HG02798 (cell line): ENCODE data around the gene TSC2.
A peak's percentile ranks its signal among the peaks of the same experiment; 100 is the strongest.
"Not testable (repeated sequence)": the region's sequence is repeated elsewhere in the genome, so short reads cannot be mapped to it uniquely, and the experiment has no call there.

Source experiments
- ATAC-seq: cut with Tn5 transposase; IDR thresholded peaks from one replicate; pipeline ENCODE4 v1.9.1; 2021; ENCODE audit warnings: mild to moderate bottlenecking; ENCODE audit not compliant: unreplicated experiment, poor library complexity

Gene TSC2

DNA sequence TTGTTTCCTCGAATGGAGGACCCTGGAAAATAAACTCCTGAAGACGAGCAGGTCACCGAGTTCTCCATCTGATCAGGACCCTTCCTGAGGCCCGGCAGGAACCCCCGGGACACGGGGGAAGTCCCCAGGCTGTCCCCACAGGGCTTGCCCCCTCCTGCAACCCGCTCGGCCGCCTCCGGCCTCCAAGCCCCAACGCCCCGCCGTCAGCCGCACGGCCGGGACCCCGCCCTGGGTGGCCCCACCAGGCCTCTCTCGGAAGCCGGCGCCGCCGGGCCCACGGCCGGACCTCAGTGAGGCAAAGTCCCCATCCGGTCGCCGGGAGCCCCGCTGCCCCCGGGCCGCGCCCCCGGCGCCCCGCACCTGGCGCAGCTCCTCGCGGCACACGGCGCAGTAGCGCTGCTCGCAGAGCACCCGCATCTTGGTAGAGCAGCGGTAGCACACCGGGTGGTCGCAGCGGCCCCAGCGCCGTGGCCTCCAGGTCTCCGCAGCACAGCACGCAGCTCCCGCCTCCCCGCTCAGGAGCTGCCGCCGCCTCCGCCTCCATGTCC, 38.5 kb upstream of the TSC2 start:
- peak; percentile 42 for ATAC-seq

GRCh38 chr16:2009791-2010510, 37.8 kb upstream of the TSC2 start, which contains the start of gene ZNF598:
Gene ZNF598 (minus strand): TSS chr16:2009821.
- peak; percentile 89 for ATAC-seq

GRCh38 chr16:2011726-2012125, 36.1 kb upstream of the TSC2 start:
- ATAC-seq, result not testable (repeated sequence)

DNA sequence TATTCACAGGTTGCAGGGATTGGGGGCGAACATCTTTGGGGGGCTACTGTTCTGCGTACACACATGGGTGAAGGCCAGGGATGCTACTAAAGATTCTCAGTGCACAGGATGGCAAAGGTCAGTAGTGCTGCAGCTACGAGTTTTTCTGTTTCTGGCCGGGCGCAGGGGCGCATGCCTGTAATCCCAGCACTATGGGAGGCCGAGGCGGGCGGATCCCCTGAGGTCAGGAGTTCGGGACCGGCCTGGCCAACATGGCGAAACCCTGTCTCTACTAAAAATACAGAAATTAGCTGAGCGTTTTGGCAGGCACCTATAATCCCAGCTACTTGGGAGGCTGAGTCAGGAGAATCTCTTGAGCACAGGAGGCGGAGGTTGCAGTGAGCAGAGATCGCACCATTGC, 34.3 kb upstream of the TSC2 start:
- ATAC-seq, result no peak

- ATAC-seq, result no peak
Observed at GRCh38 chr16:2015117-2015946, 32.5 kb upstream of the TSC2 start.

- no peak for ATAC-seq
Observed at GRCh38 chr16:2015947-2016208, 31.9 kb upstream of the TSC2 start.

GRCh38 chr16:2016407-2016922, 31.3 kb upstream of the TSC2 start:
- no peak for ATAC-seq

- ATAC-seq, result no peak
Observed at GRCh38 chr16:2019518-2019920, 28.3 kb upstream of the TSC2 start, which contains the start of gene NPW. Gene NPW (plus strand): TSS chr16:2019785.

GRCh38 chr16:2019921-2020831, 27.6 kb upstream of the TSC2 start:
- no peak for ATAC-seq

- ATAC-seq, result peak; percentile 3
Observed at GRCh38 chr16:2022723-2023091, 25.1 kb upstream of the TSC2 start.

DNA sequence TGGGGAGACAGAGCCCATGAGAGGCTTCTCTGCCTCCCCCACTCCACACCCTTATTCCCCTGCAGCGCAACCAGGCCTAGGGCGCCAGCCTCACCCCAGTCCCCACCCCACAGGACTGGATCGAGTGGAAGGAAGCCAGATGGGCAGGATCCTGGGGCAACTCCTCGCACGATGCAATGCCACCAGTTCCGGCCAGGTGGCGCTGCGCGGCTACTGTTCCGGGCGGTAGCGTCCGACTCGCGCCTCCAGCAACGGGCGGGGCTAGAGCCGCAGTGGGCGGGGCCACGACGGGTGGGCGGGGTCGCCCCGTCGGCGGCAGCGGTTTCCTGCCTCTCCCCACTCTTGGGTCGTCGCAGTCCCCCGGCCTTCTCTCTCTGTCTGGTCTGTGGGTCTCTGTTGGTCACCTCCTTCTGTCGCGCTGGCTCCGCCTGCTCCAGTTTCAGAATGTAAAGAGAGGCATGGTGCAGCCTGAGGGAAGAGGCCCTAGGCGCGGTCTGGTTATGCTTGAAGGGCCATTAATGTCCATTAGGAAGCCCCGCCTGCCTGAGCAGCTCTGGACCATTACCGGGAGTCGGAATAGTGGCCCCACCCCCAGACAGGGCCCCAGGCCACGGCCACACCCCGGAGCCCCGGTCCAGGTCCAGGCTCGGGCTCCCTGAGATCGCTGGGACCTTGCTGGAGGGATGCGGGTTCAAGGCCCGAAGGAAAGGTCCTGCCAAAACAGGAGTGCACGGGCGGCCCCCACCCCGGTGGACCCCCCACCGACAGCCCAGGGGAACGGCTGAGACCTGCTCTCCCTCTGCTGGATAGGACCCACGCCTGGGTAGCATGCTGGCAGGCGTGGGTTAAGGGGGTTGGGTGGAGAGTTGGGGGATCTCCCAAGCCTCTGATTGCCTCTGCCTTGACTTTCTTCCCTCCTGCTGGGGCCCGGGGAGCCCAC, 24.4 kb upstream of the TSC2 start:
- ATAC-seq, result peak; percentile 84

DNA sequence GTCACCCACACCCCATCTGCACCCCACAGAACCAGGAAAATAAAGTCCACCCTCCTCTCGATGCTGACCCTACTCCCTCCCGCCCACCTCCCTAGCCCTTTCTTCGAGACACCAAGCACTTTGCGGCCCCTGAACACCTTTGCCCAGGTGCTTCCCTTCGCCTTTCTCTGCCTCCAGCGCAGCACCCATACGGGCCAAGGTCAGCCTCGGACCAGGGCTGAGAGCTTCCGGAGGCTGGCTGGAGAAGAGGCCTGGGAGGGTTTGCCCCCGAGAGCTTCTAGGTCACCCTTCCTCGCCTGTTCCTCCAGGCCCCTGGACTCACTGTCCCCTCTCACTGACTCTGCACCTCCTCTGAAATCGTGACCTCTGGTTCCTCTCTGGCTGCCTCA, 23.8 kb upstream of the TSC2 start:
- no peak for ATAC-seq

GRCh38 chr16:2025251-2025650, 22.5 kb upstream of the TSC2 start:
- ATAC-seq, result no peak

DNA sequence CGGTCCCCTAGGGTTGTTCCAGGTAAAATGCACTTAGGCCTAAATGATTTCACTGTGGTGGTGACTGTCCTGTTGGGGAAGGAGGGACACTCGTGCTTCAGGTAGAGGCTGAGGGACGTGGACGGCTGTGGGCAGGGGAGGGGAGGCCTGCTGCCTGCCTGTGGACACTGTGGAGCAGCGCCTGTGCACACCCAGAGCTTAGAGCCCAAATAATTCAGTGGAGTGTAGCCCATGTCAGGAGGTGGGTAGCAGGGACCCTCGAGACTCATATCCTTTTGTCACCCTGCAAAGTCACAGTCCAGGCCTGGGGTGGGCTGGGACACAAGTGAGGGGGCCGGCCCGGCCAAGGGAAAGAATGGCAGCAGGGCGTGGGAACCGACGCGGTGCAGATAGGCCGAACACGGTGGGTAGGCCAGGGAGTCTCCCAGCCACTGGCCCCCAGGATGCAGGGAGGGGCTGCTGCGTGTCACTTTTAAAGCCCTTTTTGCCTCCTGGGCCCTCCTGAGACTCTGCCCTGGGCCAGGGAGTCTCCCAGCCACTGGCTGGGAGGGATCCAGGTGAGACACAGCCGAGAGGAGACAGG, 21.8 kb upstream of the TSC2 start:
- no peak for ATAC-seq

DNA sequence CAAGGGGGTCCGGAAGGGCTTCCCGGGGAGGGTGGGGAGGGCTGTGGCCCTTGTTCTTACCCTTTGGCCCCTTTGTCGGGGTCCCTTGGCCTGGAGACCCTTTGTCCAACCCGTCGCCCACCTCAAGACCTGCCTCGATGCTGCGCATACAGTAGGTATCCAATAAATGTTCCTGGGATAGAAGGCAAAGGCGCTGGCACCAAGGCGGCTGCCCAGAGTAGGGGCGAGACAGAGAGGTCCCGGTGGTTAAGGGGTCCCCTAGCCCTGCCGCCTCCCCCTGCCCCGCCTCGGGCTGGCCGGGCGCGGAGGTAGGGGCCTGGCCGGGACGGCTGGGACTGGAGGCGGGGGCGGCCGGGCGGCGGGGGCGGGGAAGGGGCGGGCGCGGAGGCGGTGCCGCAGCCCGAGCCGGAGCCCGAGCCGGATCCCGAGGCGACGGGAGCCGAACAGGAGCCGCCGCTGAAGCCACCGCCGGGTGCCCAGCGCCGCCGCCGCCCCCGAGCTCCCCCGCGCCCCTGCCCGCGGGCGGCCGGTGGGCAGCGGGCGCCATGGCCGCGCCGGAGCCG, 21.2 kb upstream of the TSC2 start, which contains the start of gene NHERF2:
NHERF2 (plus strand) TSS at position 442 of the 563 bp plus-strand sequence; CDS start at position 546, 104 bp downstream.
- no peak for ATAC-seq

DNA sequence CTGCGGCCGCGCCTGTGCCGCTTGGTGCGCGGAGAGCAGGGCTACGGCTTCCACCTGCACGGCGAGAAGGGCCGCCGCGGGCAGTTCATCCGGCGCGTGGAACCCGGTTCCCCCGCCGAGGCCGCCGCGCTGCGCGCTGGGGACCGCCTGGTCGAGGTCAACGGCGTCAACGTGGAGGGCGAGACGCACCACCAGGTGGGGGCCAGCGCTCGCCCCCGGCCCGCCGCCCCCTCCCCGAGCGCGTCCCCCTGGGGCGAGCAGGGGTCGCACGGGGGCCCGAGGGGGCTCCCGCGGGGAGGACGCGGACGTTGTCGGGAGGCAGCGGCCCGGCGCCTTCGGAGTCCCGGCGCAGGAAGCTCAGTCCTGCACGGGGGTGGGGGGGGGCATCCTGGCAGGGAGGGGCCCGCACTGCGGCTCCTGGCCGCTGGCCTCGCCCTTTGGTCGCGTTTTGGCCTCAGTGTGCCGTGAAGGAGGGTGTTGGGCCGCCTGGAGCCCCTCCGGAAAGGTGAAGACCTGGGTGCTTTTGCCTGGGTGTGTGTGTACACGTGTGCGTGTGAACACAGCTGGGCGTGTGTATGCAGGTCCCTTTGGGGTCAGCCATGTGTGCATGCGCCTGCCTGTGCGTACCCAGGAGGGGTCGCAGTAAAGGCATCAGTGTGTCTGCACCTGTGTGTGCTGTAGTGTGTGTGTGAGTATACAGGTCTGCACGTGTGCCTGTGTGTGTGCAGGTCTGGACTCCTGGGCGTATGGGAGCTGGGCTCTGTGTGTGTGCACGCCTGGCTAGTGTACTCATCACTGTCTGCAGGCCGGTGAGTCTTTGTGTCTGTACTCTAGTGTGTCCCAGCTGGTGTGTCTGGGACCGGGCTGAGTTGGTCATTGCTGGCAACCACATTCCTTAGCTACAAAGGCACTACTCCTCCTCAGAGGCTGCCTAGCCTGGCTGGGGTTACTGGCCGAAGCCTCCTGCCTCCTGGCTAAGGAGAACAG, 20.5 kb upstream of the TSC2 start:
- ATAC-seq, result no peak

- no peak for ATAC-seq
Observed at GRCh38 chr16:2028146-2028545, 19.6 kb upstream of the TSC2 start.
